Activated T-helper 2 cell treated with anti-CD3 and anti-CD28 coated beads, Interferon-gamma antibody, Interleukin-2, Interleukin-4, amounts not matched to agents 10 μg/mL and 5 μg/mL and 100 μg/mL, durations not matched to agents 14 hours and 24 hours and 36 hours (primary cell): ENCODE data around the gene LSMEM2. TPM values are rescaled to one million over a fixed set of nuclear protein-coding genes. Genes with fewer than 3 reads are reported as not detected.

Experiments
- DNase-seq: peaks from one replicate; pipeline ENCODE4 v3.0.0; 2021; ENCODE audit warnings: low spot score
- H3K27ac Mint-ChIP-seq: one replicate; pipeline ENCODE4 v1.8.0; 2021; ENCODE audit warnings: mixed read lengths
- H3K27me3 Mint-ChIP-seq: one replicate; pipeline ENCODE4 v1.8.0; 2021; ENCODE audit warnings: low read depth, mixed read lengths
- H3K36me3 Mint-ChIP-seq: one replicate; pipeline ENCODE4 v1.8.0; 2021; ENCODE audit warnings: low read depth, mixed read lengths
- H3K4me1 Mint-ChIP-seq: one replicate; pipeline ENCODE4 v1.8.0; 2021; ENCODE audit warnings: low read depth, mixed read lengths
- H3K4me3 Mint-ChIP-seq: one replicate; pipeline ENCODE4 v1.8.0; 2021; ENCODE audit warnings: low read depth, mild to moderate bottlenecking, moderate library complexity, mixed read lengths
- H3K9me3 Mint-ChIP-seq: one replicate; pipeline ENCODE4 v1.8.0; 2021; ENCODE audit warnings: mixed read lengths
- intact Hi-C: fragments of 100-400 bp; cut with micrococcal nuclease; formaldehyde crosslinking; loops from one replicate; pipeline ENCODE4 v1.15.1; 2023
- total RNA-seq: library from RNA; stranded (reverse); gene quantifications from 2 replicates; pipeline ENCODE4 v1.2.3, GENCODE V29; 2022

The LSMEM2 gene
- total RNA-seq, 1 donor from 2014 or later = not detected

DNA sequence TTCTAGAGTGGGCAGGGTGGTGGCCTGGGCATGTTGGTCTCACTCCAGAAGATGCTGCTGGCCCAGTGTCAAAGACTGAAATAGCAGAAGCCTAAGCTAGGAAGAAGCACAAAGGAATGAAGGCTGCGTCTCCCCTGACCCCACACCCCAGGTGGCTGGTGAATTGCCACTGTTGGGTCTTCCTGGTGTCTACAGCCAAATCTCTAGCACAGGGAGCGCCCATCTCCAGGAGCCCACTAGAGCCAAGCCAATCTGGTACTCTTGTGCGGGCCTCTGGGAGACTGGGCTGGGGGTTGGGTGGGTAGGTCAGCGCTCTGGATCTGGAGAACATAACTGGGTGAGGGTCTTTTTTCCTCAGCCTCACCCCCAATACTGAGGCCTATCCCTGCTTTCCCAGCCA, 48.2 kb downstream of the LSMEM2 start:
- no peak for DNase-seq
- intact Hi-C loops = no loop called here
- peaks cover 14% of the 10 kb centered on the region for H3K4me1 Mint-ChIP-seq
- H3K9me3 Mint-ChIP-seq = no peaks in the 10 kb centered on the region
- no peak overlapping the region for H3K27ac Mint-ChIP-seq
- H3K27me3 Mint-ChIP-seq = no peaks in the 10 kb centered on the region
- H3K4me3 Mint-ChIP-seq = peak overlapping the region; percentile 90
- H3K36me3 Mint-ChIP-seq = peaks cover 48% of the 10 kb centered on the region

DNA sequence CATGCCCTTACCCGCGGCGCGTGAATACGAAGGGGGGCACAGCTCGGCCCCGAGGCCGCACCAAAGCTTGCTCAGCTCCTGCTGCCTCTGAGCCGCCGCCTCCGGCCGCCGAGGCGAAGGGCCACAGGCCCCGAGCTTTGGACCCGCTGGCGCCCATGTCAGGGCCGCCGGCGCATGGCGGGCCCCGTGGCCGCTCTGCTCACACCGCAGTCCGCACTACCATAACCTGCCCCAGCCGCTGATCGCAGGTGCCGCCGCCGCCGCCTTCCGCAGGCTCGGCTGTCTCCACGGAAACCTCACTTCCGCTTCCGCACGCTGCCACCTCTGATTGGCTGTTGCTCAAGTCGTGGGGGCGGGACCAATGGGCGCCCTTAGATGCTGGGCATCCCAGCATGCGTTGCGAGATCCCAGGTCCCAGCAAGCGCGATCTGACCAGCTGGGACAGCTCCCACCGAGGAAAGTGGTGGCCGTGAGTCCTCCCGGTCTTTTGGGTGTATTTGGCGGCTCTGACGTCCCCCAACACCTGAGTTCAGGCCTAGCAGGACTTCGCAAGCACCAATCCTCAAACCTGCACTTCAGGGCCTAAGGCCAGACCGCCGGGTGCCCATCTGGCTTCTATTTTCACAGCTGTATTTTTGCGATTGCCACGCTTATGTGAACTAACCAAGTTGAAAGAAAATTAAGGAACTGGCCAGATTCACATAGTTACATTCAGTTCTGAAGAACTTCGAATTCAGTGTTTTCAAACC, 49.2 kb downstream of the LSMEM2 start, which contains the start of gene TUSC2:
Gene TUSC2 (minus strand): TSS at position 281 of the 749 bp plus-strand sequence. CDS start 124 bp downstream, at position 157.
- Mint-ChIP-seq H3K27ac (peak within 1 kb of the TSS; percentile 81), H3K36me3 (peaks cover 50% of the 10 kb centered on the region), H3K9me3 (no peaks in the 10 kb centered on the region), H3K4me3 (peak within 1 kb of the TSS; percentile 90), H3K27me3 (no peaks in the 10 kb centered on the region), H3K4me1 (peaks cover 14% of the 10 kb centered on the region)
- DNase-seq = peak; percentile 93
- intact Hi-C loops = loop anchor here (1.0 to 2.0 kb wide), 2 partner anchors 9 to 29 kb away; partner anchors contain the start of genes HYAL3 and NAA80

GRCh38 chr3:50330330-50330729, 51.4 kb downstream of the LSMEM2 start:
- Mint-ChIP-seq H3K4me1 (peaks cover 25% of the 10 kb centered on the region), H3K36me3 (peaks cover 59% of the 10 kb centered on the region), H3K4me3 (no peak overlapping the region), H3K27me3 (no peaks in the 10 kb centered on the region), H3K9me3 (no peaks in the 10 kb centered on the region), H3K27ac (no peak overlapping the region)
- intact Hi-C loops = no loop called here
- no peak for DNase-seq

DNA sequence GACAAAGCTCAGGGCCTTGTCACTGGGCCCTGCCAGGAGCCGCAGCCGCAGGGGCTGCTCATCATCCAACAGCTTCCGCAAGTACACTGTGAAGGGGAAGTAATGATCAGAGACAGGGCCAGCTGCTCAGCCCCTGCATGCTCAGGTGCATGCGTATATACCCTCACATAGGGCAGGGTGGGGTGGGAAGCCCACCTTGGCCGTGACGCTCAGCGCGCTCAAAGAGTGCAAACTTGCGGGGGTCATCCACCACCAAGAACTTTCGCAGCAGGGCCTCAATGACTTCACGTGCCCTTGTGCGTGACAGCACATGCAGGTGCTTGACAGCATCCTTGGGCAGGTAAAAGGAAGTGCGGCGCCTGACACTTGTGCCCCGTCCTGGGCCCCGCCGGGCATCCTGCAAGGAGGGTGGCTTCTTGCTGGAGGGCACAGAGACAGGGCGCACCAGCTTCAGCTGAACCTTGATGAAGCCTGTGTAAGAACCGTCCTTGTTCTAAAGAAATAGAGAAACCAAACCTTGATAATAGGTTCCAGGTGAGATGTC, 52.5 kb downstream of the LSMEM2 start:
- intact Hi-C loops = no loop called here
- Mint-ChIP-seq H3K27me3 (no peaks in the 10 kb centered on the region), H3K4me3 (no peak overlapping the region), H3K4me1 (peaks cover 32% of the 10 kb centered on the region), H3K9me3 (no peaks in the 10 kb centered on the region), H3K27ac (no peak overlapping the region), H3K36me3 (peaks cover 68% of the 10 kb centered on the region)
- DNase-seq = no peak

DNA sequence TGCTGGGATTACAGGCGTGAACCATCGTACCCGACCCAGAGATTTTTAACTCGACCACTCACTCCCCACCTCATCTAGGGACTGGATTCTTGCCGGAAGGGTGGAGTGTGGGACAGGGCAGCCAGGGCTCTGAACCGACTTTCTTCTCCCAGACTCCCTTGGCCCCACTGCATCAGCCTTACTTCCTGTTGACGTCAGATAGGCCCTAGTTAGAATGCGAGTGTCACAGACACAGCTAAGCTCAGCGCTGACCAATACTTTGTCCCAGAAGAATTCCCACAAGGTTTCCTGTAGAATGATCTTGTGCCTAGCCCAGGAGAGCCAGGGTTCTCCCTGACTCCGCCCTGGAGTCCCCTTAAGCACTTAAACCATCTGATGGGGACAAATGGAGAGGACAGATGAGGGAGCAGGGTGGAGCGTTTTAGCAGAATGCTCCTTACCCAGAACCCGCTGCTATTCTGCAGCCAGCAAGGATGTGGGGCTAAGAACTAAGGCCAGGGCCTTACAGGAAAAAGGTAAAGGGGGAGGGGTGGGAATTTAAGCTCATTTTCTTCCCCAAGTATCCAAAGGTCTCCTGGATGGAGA, 54.9 kb downstream of the LSMEM2 start:
- peak overlapping the region; percentile 86 for H3K27ac Mint-ChIP-seq

DNA sequence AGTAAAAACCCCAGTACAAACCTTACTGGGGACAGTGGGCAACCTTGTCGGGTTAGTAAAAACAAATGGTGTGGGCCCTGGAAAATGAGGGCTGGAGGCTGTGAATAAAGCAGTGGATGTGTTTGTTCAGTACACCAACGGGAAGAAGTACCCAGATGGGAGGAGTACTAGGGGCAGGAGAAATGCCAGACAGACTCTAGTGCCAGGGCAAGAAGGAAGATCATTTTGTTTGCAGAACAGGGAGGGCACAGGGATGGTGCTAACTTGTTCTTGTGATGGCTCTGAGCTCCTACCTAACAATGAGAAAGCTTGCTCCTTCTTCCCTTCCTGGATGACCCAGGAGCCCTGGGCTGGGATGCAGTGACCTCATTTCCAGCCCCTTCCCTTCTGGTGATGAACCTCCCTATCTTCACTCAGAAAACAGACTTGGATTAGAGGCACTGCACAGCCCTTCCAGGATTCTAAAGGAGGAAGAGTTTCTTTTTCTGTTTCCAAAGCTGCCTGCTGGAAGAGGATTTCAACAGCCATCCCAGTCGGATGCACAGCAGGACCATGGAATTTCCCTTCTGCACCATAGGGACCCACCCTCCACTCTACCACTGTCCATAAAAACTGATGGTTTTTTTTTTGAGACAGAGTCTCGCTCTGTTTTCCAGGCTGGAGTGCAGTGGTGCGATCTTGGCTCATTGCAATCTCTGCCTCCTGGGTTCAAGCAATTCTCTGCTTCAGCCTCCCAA, 55.6 kb downstream of the LSMEM2 start:
- Mint-ChIP-seq H3K27ac (peak overlapping the region; percentile 86), H3K4me1 (peaks cover 33% of the 10 kb centered on the region), H3K27me3 (no peaks in the 10 kb centered on the region), H3K36me3 (peaks cover 83% of the 10 kb centered on the region), H3K9me3 (no peaks in the 10 kb centered on the region), H3K4me3 (peak overlapping the region; percentile 56)
- DNase-seq = no peak
- intact Hi-C loops = loop anchor here (5.0 kb wide), 2 partner anchors 97 to 268 kb away; partner anchors contain the start of gene GNAI2

More for the DNA sequence above, 54.9 kb downstream of the LSMEM2 start:
- H3K36me3 Mint-ChIP-seq = peaks cover 80% of the 10 kb centered on the region
- no peaks in the 10 kb centered on the region for H3K9me3 Mint-ChIP-seq
- peak overlapping the region; percentile 56 for H3K4me3 Mint-ChIP-seq
- intact Hi-C loops = no loop called here
- no peak for DNase-seq
- H3K27me3 Mint-ChIP-seq = no peaks in the 10 kb centered on the region
- H3K4me1 Mint-ChIP-seq = peaks cover 27% of the 10 kb centered on the region

DNA sequence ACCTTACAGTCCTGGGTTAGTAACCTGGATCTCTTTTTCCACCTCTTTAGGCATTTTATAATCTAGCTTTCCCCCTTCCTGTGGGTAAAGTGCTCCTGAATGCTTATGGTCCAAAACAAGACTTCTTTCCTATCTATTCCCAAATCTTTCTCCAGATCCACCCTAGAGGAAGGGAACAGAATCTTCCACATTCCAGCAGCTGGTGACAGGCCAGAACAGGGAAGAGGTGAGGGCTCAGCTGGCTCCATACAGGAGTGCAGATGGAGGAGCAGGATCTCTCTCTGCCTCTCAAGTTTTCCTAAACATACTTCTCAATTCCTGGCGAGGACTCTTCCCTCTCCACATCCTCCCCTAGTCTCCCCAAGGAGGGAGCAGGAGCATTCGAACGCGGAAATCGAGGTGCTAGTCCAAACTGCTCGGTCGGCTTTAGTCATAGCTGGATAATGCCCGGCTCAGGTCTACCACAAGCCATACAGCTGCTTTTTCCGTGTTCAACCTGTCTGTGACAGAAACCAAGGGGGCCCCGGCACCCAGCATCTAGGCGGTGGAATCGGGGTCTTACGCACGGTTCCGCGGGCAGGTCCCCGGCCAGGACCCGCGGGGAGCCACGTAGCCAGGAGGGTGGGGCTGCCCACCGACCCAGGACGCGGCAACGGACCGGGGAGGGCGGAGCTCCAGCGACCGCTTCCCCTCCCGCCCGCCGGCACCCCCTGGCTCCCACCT, 57.7 kb downstream of the LSMEM2 start:
- peak overlapping the region; percentile 95 for H3K4me3 Mint-ChIP-seq
- no peaks in the 10 kb centered on the region for H3K9me3 Mint-ChIP-seq
- no peaks in the 10 kb centered on the region for H3K27me3 Mint-ChIP-seq
- peaks cover 41% of the 10 kb centered on the region for H3K4me1 Mint-ChIP-seq
- peaks cover 70% of the 10 kb centered on the region for H3K36me3 Mint-ChIP-seq
- intact Hi-C loops = loop anchor here (1.0 to 5.0 kb wide), 5 partner anchors 8 to 266 kb away; partner anchors contain the start of genes GNAI2, HYAL3, IFRD2 and NAA80
- H3K27ac Mint-ChIP-seq = peak overlapping the region; percentile 96
- DNase-seq = no peak

DNA sequence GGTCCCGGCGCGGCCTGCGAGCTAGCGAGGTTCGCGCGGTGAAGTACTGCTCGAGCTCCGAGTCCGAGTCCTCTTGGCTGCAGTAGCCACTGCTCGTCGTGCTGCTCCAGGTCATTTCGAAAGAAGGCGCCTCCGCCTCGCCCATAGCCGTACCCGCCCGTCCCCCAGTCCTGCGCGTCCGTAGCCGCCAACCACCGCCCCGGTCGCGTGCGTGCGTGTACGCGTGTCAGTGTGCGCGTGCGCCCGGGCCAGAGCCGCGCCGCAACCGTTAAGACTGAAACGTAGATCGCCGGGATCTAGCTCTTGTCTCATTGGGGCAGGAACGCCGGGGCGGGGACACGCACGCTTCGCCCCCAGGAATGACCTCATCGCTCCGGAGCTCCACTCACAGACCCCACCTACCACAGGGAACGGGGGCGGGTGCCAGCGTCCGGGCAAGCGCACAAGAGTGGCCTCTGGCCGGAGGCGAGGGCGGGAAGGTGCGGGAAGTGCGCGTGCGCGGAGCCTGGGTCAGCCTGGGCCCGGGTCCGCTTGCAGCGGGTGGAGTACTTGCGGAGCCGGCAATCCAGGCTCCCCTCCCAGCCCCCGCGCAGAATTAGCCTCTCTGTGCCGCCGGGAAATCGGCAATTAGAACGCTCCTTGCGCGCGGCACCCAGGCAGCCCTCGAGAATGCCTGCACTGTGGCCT, 58.4 kb downstream of the LSMEM2 start:
- peak overlapping the region; percentile 93 for H3K27ac Mint-ChIP-seq
- H3K27me3 Mint-ChIP-seq = no peaks in the 10 kb centered on the region
- intact Hi-C loops = loop anchor here (1.0 to 5.0 kb wide), 5 partner anchors 9 to 265 kb away; partner anchors contain the start of genes GNAI2, HYAL3, IFRD2 and NAA80
- peaks cover 41% of the 10 kb centered on the region for H3K4me1 Mint-ChIP-seq
- peaks cover 63% of the 10 kb centered on the region for H3K36me3 Mint-ChIP-seq
- no peaks in the 10 kb centered on the region for H3K9me3 Mint-ChIP-seq
- H3K4me3 Mint-ChIP-seq = peak overlapping the region; percentile 95
- peak; percentile 97 for DNase-seq

Other genes starting within 250 kb of the LSMEM2 start
- gene RBM5, start 190.2 kb upstream of the LSMEM2 start, total RNA-seq = 139 and 144 TPM in 2 replicates
- gene SEMA3F, start 123.8 kb upstream of the LSMEM2 start, total RNA-seq = 0.11 and 0.21 TPM in 2 replicates
- not detected in 2 replicates for gene GNAT1, start 87.5 kb upstream of the LSMEM2 start, total RNA-seq
- not detected in 2 replicates for gene SLC38A3, start 73.8 kb upstream of the LSMEM2 start, total RNA-seq
- gene GNAI2, start 42.9 kb upstream of the LSMEM2 start, total RNA-seq = 267 and 269 TPM in 2 replicates
- gene SEMA3B, start 9.9 kb upstream of the LSMEM2 start, total RNA-seq = 0.30 and 0.68 TPM in 2 replicates
- gene IFRD2, start 13.3 kb downstream of the LSMEM2 start, total RNA-seq = 154 and 164 TPM in 2 replicates
- 10.8 TPM in 2 replicates for gene HYAL3, start 20.3 kb downstream of the LSMEM2 start, total RNA-seq
- 24.9 and 25.0 TPM in 2 replicates for gene NAA80, start 20.3 kb downstream of the LSMEM2 start, total RNA-seq
- gene HYAL1, start 24.5 kb downstream of the LSMEM2 start, total RNA-seq = 0.23 and 0.59 TPM in 2 replicates
- 14.9 and 15.2 TPM in 2 replicates for gene HYAL2, start 43.7 kb downstream of the LSMEM2 start, total RNA-seq
- gene TUSC2, start 49.1 kb downstream of the LSMEM2 start, total RNA-seq = 23.7 and 23.9 TPM in 2 replicates
- 71.2 and 74.2 TPM in 2 replicates for gene RASSF1, start 61.7 kb downstream of the LSMEM2 start, total RNA-seq
- 0.94 and 1.8 TPM in 2 replicates for gene ZMYND10, start 66.6 kb downstream of the LSMEM2 start, total RNA-seq
- gene NPRL2, start 71.7 kb downstream of the LSMEM2 start, total RNA-seq = 34.5 and 42.7 TPM in 2 replicates
- gene CYB561D2, start 71.8 kb downstream of the LSMEM2 start, total RNA-seq = 22.9 and 24.6 TPM in 2 replicates
- gene TMEM115, start 80.4 kb downstream of the LSMEM2 start, total RNA-seq = 17.8 and 19.2 TPM in 2 replicates
- 0.46 and 0.59 TPM in 2 replicates for gene CACNA2D2, start 224.5 kb downstream of the LSMEM2 start, total RNA-seq